OCI-LY3 (cell line): ENCODE data around the gene COP1.
"Not testable (repeated sequence)": the region's sequence is repeated elsewhere in the genome, so short reads cannot be mapped to it uniquely, and the experiment has no call there.

Source experiments
- H2AFZ ChIP-seq: fragments of 200-600, 300-600 bp; shearing (Covaris generic); 2 replicates; pipeline ENCODE4 v1.6.0; 2014; ENCODE audit warnings: antibody characterized with exemption, low read depth, low read length
- H3K27ac ChIP-seq: fragments of 200-600, 300-600 bp; sonication (generic); 2 replicates; pipeline ENCODE4 v1.5.1; 2014; ENCODE audit warnings: mild to moderate bottlenecking, low read length, moderate library complexity, mixed read lengths
- H3K27me3 ChIP-seq: fragments of 200-600, 300-600 bp; sonication (generic); 2 replicates; pipeline ENCODE4 v1.6.1; 2014; ENCODE audit warnings: low read depth, low read length, mixed read lengths
- H3K36me3 ChIP-seq: fragments of 200-600, 300-600 bp; sonication (generic); replicated peaks from 2 replicates; pipeline ENCODE3; 2014; ENCODE audit warnings: low read depth, low read length, mixed read lengths
- H3K4me1 ChIP-seq: fragments of 300-600, 200-600 bp; sonication (generic); 2 replicates; pipeline ENCODE4 v1.6.1; 2014; ENCODE audit warnings: low read length, mixed read lengths
- H3K4me2 ChIP-seq: fragments of 200-600, 300-600 bp; sonication (generic); 2 replicates; pipeline ENCODE4 v1.6.1; 2014; ENCODE audit warnings: low read length, mixed read lengths
- H3K4me3 ChIP-seq: fragments of 300-600, 200-600 bp; sonication (generic); 2 replicates; pipeline ENCODE4 v1.5.1; 2014; ENCODE audit warnings: antibody characterized with exemption, mild to moderate bottlenecking, low read length, moderate library complexity
- H3K79me2 ChIP-seq: fragments of 300-600, 200-600 bp; shearing (Covaris generic); 2 replicates; pipeline ENCODE4 v1.6.1; 2014; ENCODE audit warnings: mild to moderate bottlenecking, low read length, mixed read lengths
- H3K9ac ChIP-seq: fragments of 300-600, 200-600 bp; shearing (Covaris generic); 2 replicates; pipeline ENCODE4 v1.6.0; 2014; ENCODE audit warnings: mild to moderate bottlenecking, low read length, moderate library complexity
- H3K9me3 ChIP-seq: fragments of 200-600, 300-600 bp; shearing (Covaris generic); 2 replicates; pipeline ENCODE4 v1.6.1; 2014; ENCODE audit warnings: low read length, mixed read lengths; ENCODE audit not compliant: insufficient read depth
- H4K20me1 ChIP-seq: fragments of 200-600, 300-600 bp; sonication (generic); 2 replicates; pipeline ENCODE4 v1.6.1; 2016; ENCODE audit warnings: low read length, mixed read lengths; ENCODE audit not compliant: insufficient read depth
- EZH2phosphoT487 ChIP-seq: fragments of 200-600 bp; shearing (Covaris generic); IDR thresholded peaks from 2 replicates; pipeline ENCODE4 v1.6.1; 2018; ENCODE audit warnings: antibody characterized with exemption, mixed run types, low read depth
- TF ChIP-seq, protein P1 (sequence below): fragments of 200-600, 300-600 bp; sonication (generic); IDR thresholded peaks from 2 replicates; pipeline ENCODE4 v1.5.1; 2014; ENCODE audit warnings: antibody characterized with exemption, low read length, low read depth

Gene COP1

GRCh38 chr1:175984057-175984812 is 222.9 kb downstream of the COP1 start:
- no peak overlapping the region for H2AFZ ChIP-seq
- no peaks in the 10 kb centered on the region for H3K4me1 ChIP-seq
- 0 out of 2 replicates have a peak, but pooled peaks cover 4% of the 10 kb centered on the region for H3K9me3 ChIP-seq
- no peaks in the 10 kb centered on the region for H3K79me2 ChIP-seq
- H3K4me3 ChIP-seq = no peak overlapping the region
- no peak overlapping the region for H3K4me2 ChIP-seq
- TF ChIP-seq, protein P1, sequence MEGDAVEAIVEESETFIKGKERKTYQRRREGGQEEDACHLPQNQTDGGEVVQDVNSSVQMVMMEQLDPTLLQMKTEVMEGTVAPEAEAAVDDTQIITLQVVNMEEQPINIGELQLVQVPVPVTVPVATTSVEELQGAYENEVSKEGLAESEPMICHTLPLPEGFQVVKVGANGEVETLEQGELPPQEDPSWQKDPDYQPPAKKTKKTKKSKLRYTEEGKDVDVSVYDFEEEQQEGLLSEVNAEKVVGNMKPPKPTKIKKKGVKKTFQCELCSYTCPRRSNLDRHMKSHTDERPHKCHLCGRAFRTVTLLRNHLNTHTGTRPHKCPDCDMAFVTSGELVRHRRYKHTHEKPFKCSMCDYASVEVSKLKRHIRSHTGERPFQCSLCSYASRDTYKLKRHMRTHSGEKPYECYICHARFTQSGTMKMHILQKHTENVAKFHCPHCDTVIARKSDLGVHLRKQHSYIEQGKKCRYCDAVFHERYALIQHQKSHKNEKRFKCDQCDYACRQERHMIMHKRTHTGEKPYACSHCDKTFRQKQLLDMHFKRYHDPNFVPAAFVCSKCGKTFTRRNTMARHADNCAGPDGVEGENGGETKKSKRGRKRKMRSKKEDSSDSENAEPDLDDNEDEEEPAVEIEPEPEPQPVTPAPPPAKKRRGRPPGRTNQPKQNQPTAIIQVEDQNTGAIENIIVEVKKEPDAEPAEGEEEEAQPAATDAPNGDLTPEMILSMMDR = no peak
- TF ChIP-seq EZH2phosphoT487 = no peak
- no peak overlapping the region for H3K9ac ChIP-seq
- H4K20me1 ChIP-seq = no peaks in the 10 kb centered on the region
- no peaks in the 10 kb centered on the region for H3K27me3 ChIP-seq
- peaks cover 47% of the 10 kb centered on the region for H3K36me3 ChIP-seq
- H3K27ac ChIP-seq = no peak overlapping the region

DNA sequence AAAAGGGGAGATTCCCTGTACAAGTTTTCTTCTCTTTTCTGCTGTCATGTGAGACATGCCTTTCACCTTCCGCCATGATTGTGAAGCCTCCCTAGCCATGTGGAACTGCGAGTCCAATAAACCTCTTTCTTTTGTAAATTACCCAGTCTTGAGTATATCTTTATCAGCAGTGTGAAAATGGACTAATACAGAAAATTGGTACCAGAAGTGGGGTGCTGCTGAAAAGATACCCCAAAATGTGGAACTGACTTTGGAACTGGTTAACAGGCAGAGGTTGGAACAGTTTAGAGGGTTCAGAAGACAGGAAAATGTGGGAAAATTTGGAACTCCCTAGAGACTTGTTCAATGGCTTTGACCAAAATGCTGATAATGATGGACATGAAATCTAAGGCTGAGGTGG is 223.7 kb downstream of the COP1 start:
- H3K4me1 ChIP-seq, H3K9ac ChIP-seq, H4K20me1 ChIP-seq, H3K27me3 ChIP-seq, H3K4me2 ChIP-seq, H2AFZ ChIP-seq, H3K4me3 ChIP-seq, H3K79me2 ChIP-seq, H3K9me3 ChIP-seq, H3K27ac ChIP-seq: not testable (repeated sequence)
- H3K36me3 ChIP-seq = peaks cover 47% of the 10 kb centered on the region

DNA sequence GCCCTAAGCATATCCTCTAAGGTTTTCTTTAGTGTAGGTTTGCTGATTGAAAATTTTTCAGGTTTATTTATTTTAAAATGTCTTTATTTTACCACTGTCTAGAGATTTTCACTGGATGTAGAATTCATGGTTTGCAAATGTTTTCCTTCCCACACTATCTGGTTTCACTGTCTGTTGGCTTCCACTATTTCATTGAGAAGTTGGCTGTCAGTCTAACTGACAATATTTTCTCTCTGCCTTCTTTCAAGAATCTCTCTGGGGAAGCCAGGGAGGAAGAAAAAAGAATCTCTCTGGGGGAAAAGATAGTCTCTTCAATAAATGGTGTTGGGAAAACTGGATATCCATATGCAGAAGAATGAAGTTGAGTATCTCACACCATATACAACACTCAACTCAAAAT is 226.0 kb downstream of the COP1 start:
- peaks cover 37% of the 10 kb centered on the region for H3K36me3 ChIP-seq
- no peak overlapping the region for H3K27ac ChIP-seq
- no peaks in the 10 kb centered on the region for H4K20me1 ChIP-seq
- 0 out of 2 replicates have a peak, but pooled peaks cover 4% of the 10 kb centered on the region for H3K9me3 ChIP-seq
- H2AFZ ChIP-seq = no peak overlapping the region
- H3K79me2 ChIP-seq = no peaks in the 10 kb centered on the region
- H3K27me3 ChIP-seq = no peaks in the 10 kb centered on the region
- H3K9ac ChIP-seq = no peak overlapping the region
- H3K4me1 ChIP-seq = no peaks in the 10 kb centered on the region
- H3K4me2 ChIP-seq = no peak overlapping the region
- no peak overlapping the region for H3K4me3 ChIP-seq
- TF ChIP-seq, protein P1 = no peak
- no peak for TF ChIP-seq EZH2phosphoT487

GRCh38 chr1:175978926-175979325 is 228.2 kb downstream of the COP1 start:
- TF ChIP-seq, protein P1 = no peak
- TF ChIP-seq EZH2phosphoT487 = no peak
- Histone ChIP-seq H2AFZ (no peak overlapping the region), H3K4me2 (no peak overlapping the region), H3K9ac (no peak overlapping the region), H4K20me1 (no peaks in the 10 kb centered on the region), H3K36me3 (peaks cover 21% of the 10 kb centered on the region), H3K9me3 (0 out of 2 replicates have a peak, but pooled peaks cover 4% of the 10 kb centered on the region), H3K27me3 (no peaks in the 10 kb centered on the region), H3K4me3 (no peak overlapping the region), H3K79me2 (no peaks in the 10 kb centered on the region), H3K4me1 (no peaks in the 10 kb centered on the region), H3K27ac (no peak overlapping the region)
